Body of pancreas (tissue), 4 donors: Measurements from ENCODE around the gene LPP. TPM values are rescaled to one million over a fixed set of nuclear protein-coding genes. Genes with fewer than 3 reads are reported as not detected.

Experiments
- ATAC-seq: fragments of 150-250 bp; one replicate; pipeline ENCODE4 v1.9.1; 2016
- DNase-seq, 4 donors: peaks; one replicate each; pipeline ENCODE4 v3.0.0-alpha.2; 2019
- H3K27ac ChIP-seq, 4 donors: fragments of 200-600 bp; sonication (generic); 1 replicate in 3 of 4; 2 replicates in 1 of 4; pipeline versions ENCODE4 v1.5.1 to v1.6.1; 2016 to 2019; ENCODE audit warnings: mild to moderate bottlenecking in 1 of 4, mixed read lengths in 1 of 4, moderate library complexity in 1 of 4
- H3K27me3 ChIP-seq, 2 donors: fragments of 200-600 bp; sonication (generic); one replicate each; pipeline ENCODE4 v1.6.0; 2016; ENCODE audit warnings: mild to moderate bottlenecking in 1 of 2
- H3K36me3 ChIP-seq, 2 donors: fragments of 200-600 bp; sonication (generic); replicated peaks in 1 of 2; 2 replicates each; pipeline ENCODE4 v1.5.1; 2016; ENCODE audit warnings: low read depth in 2 of 2; ENCODE audit not compliant: insufficient read depth in 1 of 2
- H3K4me1 ChIP-seq: fragments of 200-600 bp; sonication (generic); one replicate; pipeline ENCODE4 v1.6.0; 2016
- H3K4me3 ChIP-seq, 2 donors: fragments of 200-600 bp; sonication (generic); 1 replicate in 1 of 2; 2 replicates in 1 of 2; pipeline ENCODE4 v1.5.1; 2016 to 2019
- H3K9me3 ChIP-seq, 3 donors: fragments of 200-600 bp; sonication (generic); 1 replicate in 2 of 3; 2 replicates in 1 of 3; pipeline ENCODE4 v1.5.1; 2016
- CTCF ChIP-seq, 7 experiments: fragments of 450-650 bp in 4 of 7; fragments of 200-600 bp in 3 of 7; sonication (generic) in 3 of 7; IDR thresholded peaks; one replicate each; pipeline ENCODE4 v1.5.1; 2016 to 2019; ENCODE audit warnings: antibody characterized with exemption in 7 of 7
- POLR2A ChIP-seq, 3 donors: fragments of 450-650 bp; IDR thresholded peaks; one replicate each; pipeline ENCODE4 v1.6.1; 2016; ENCODE audit warnings: antibody characterized with exemption in 3 of 3, mild to moderate bottlenecking in 2 of 3
- WGBS, 2 donors: methylation state at CpG; one replicate each; pipeline ENCODE4 v1.1.5; 2017; 5-methylcytosine and 5-hydroxymethylcytosine counted together
- intact Hi-C: fragments of 100-400 bp; cut with DNase I; formaldehyde crosslinking; loops from one replicate; pipeline ENCODE4 v1.15.1; 2023
- total RNA-seq, 2 donors: library from RNA; depleted of rRNA; stranded (reverse); fragments of >200 nt; gene quantifications; one replicate each; pipeline ENCODE4 v1.1.0, GENCODE V29; 2016

LPP gene
- total RNA-seq, 2 donors from 2014 or later = 60.6 to 65.1 TPM

GRCh38 chr3:188248036-188248561 is 94.1 kb downstream of the LPP start:
- H3K27me3 ChIP-seq = no peaks in the 10 kb centered on the region
- TF ChIP-seq POLR2A (IDR thresholded peaks at IDR 0.05) (no peak), CTCF (IDR thresholded peaks at IDR 0.05) (no peak)
- H3K4me1 ChIP-seq = peaks cover 4% of the 10 kb centered on the region
- H3K9me3 ChIP-seq = no peaks in the 10 kb centered on the region
- no peak overlapping the region for H3K27ac ChIP-seq
- intact Hi-C loops = no loop called here
- no peaks in the 10 kb centered on the region for H3K36me3 ChIP-seq
- WGBS, 2 donors = 63 to 79% methylated on average over 8 of the region's 8 CpGs
- DNase-seq (no peak), ATAC-seq (no peak)
- no peak overlapping the region for H3K4me3 ChIP-seq

- Histone ChIP-seq H3K9me3 (no peaks in the 10 kb centered on the region), H3K36me3 (no peaks in the 10 kb centered on the region), H3K27me3 (no peaks in the 10 kb centered on the region), H3K4me1 (peaks cover 27% of the 10 kb centered on the region), H3K4me3 (no peak overlapping the region), H3K27ac (no peak overlapping the region)
- DNase-seq = no peak
- intact Hi-C loops = no loop called here
- TF ChIP-seq POLR2A (IDR thresholded peaks at IDR 0.05) (no peak), CTCF (IDR thresholded peaks at IDR 0.05) (no peak)
- 62% methylated on average over 5 of the region's 5 CpGs for WGBS, 2 donors
- no peak for ATAC-seq
Measured at GRCh38 chr3:188253123-188253793, 99.3 kb downstream of the LPP start.

- Histone ChIP-seq H3K27ac (no peak overlapping the region), H3K27me3 (no peaks in the 10 kb centered on the region), H3K36me3 (no peaks in the 10 kb centered on the region), H3K9me3 (no peaks in the 10 kb centered on the region), H3K4me3 (no peak overlapping the region), H3K4me1 (peaks cover 29% of the 10 kb centered on the region)
- TF ChIP-seq POLR2A (IDR thresholded peaks at IDR 0.05) (no peak), CTCF (IDR thresholded peaks at IDR 0.05) (no peak)
- ATAC-seq (no peak), DNase-seq (no peak)
- intact Hi-C loops = no loop called here
- 93 to 100% methylated on average over 2 of the region's 2 CpGs for WGBS, 2 donors
Measured at GRCh38 chr3:188253800-188254452, 100.0 kb downstream of the LPP start.

GRCh38 chr3:188254520-188255070 is 100.6 kb downstream of the LPP start:
- H3K4me1 ChIP-seq = peaks cover 35% of the 10 kb centered on the region
- H3K27ac ChIP-seq = no peak overlapping the region
- no peak for DNase-seq
- ATAC-seq = no peak
- no peaks in the 10 kb centered on the region for H3K9me3 ChIP-seq
- H3K27me3 ChIP-seq = no peaks in the 10 kb centered on the region
- intact Hi-C loops = no loop called here
- no peak overlapping the region for H3K4me3 ChIP-seq
- WGBS, 2 donors = 89 to 92% methylated on average over 5 of the region's 5 CpGs
- no peak for TF ChIP-seq CTCF (IDR thresholded peaks at IDR 0.05)
- H3K36me3 ChIP-seq = no peaks in the 10 kb centered on the region
